ENCODE data around the gene LIMS1.

The LIMS1 gene

GRCh38 chr2:108548208-108549003 is 14.1 kb downstream of the LIMS1 start:
- TF ChIP-seq CTCF (IDR thresholded peaks at IDR 0.05): no peak

- no peak for TF ChIP-seq CTCF (IDR thresholded peaks at IDR 0.05)
Measured at GRCh38 chr2:108552566-108552965, 18.3 kb downstream of the LIMS1 start.

- no peak for TF ChIP-seq CTCF (IDR thresholded peaks at IDR 0.05)
Measured at GRCh38 chr2:108553209-108553919, 19.1 kb downstream of the LIMS1 start.

- TF ChIP-seq CTCF (IDR thresholded peaks at IDR 0.05): no peak
Measured at GRCh38 chr2:108554528-108554927, 20.3 kb downstream of the LIMS1 start.

- no peak for TF ChIP-seq CTCF (IDR thresholded peaks at IDR 0.05)
Measured at GRCh38 chr2:108555572-108555971, 21.3 kb downstream of the LIMS1 start.

GRCh38 chr2:108560241-108560811 is 26.1 kb downstream of the LIMS1 start:
- no peak for TF ChIP-seq CTCF (IDR thresholded peaks at IDR 0.05)

GRCh38 chr2:108560895-108561530 is 26.7 kb downstream of the LIMS1 start:
- no peak for TF ChIP-seq CTCF (IDR thresholded peaks at IDR 0.05)
